Lower lobe of right lung (tissue), 2 donors: ENCODE measurements around the gene MDFIC. TPM values are rescaled to one million over a fixed set of nuclear protein-coding genes. Genes with fewer than 3 reads are reported as not detected.

Experiments
- ATAC-seq, 2 donors: fragments of 200-7000 bp; cut with Tn5 transposase; one replicate each; pipeline ENCODE4 v1.9.1; 2020 to 2022; ENCODE audit warnings: mild to moderate bottlenecking in 2 of 2, moderate library complexity in 2 of 2
- DNase-seq: peaks from one replicate; pipeline ENCODE4 v3.0.0-alpha.2; 2020
- H3K27ac ChIP-seq: fragments of 200-600 bp; one replicate; pipeline ENCODE4 v1.8.0; 2022
- H3K27me3 ChIP-seq: fragments of 200-600 bp; one replicate; pipeline ENCODE4 v1.8.0; 2022; ENCODE audit warnings: low read depth
- H3K36me3 ChIP-seq: fragments of 200-600 bp; one replicate; pipeline ENCODE4 v1.8.0; 2022; ENCODE audit warnings: mild to moderate bottlenecking
- H3K4me1 ChIP-seq: fragments of 200-600 bp; one replicate; pipeline ENCODE4 v1.8.0; 2022
- H3K4me3 ChIP-seq: fragments of 200-600 bp; one replicate; pipeline ENCODE4 v1.8.0; 2022; ENCODE audit warnings: mild to moderate bottlenecking
- H3K9me3 ChIP-seq: fragments of 200-600 bp; one replicate; pipeline ENCODE4 v1.8.0; 2022
- CTCF ChIP-seq: fragments of 200-600 bp; IDR thresholded peaks from one replicate; pipeline ENCODE4 v1.8.0; 2022; ENCODE audit warnings: antibody characterized with exemption, mild to moderate bottlenecking
- intact Hi-C: fragments of 100-400 bp; cut with DNase I; formaldehyde crosslinking; loops from one replicate; pipeline ENCODE4 v1.11.0; 2022
- total RNA-seq: library from RNA; stranded (reverse); fragmentation: NEBNext Ultra II Directional; extraction: Animal tissue kit (Norgen Biotek cat#: 25700); gene quantifications from one replicate; pipeline ENCODE4 v1.2.1, GENCODE V29; 2021
- donor health status: DM: no; HTN: yes; CAD: no; lungs with severe emphysema.

Gene MDFIC
- total RNA-seq, 1 donor from 2014 or later = 46.3 TPM

DNA sequence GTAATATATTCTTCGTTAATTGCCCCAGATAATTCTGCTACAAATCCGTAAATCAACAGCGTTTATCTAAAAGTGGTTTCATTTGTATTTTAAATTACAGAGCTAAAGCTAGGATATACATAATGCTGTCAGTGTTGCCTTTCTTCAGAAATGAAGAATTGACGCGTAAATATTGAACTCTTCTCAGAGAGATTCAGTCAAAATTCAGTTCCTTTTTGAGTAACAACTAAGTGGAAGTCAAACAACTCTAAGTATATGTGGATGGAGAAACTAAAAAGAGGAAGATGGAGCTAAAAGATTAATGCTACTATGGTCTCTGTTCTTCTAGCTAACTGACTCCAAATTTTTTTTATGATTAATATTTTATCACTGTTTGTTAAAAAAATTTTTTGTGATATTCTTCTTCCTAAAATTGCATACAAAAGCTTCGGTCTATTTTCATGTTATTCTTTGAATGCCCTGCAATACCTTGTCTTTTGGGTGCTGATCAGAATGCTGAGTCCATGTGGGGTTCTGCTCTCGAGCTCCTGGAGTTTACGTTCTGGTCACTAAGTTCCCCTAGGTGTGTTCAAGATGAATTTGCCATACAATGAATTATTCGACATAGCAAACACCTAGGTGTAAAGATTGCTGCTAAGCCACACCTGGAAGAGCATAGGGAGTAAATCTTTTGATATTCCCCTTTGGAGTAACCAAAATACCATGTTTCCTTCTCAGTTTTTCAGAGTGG, 20.7 kb downstream of the MDFIC start:
- H3K4me1 ChIP-seq = peaks cover 7% of the 10 kb centered on the region
- intact Hi-C loops = no loop called here

GRCh38 chr7:114943530-114943929, 21.6 kb downstream of the MDFIC start:
- Histone ChIP-seq H3K4me1 (peaks cover 4% of the 10 kb centered on the region), H3K27ac (no peak overlapping the region), H3K36me3 (no peaks in the 10 kb centered on the region), H3K27me3 (no peaks in the 10 kb centered on the region), H3K4me3 (no peak overlapping the region), H3K9me3 (no peaks in the 10 kb centered on the region)
- intact Hi-C loops = no loop called here
- no peak for DNase-seq
- ATAC-seq = no peak
- TF ChIP-seq CTCF = no peak

More for the DNA sequence above, 20.7 kb downstream of the MDFIC start:
- Histone ChIP-seq H3K4me3 (no peak overlapping the region), H3K27ac (no peak overlapping the region), H3K27me3 (no peaks in the 10 kb centered on the region), H3K36me3 (no peaks in the 10 kb centered on the region), H3K9me3 (no peaks in the 10 kb centered on the region)
- DNase-seq (no peak), ATAC-seq (no peak)
- TF ChIP-seq CTCF = no peak

DNA sequence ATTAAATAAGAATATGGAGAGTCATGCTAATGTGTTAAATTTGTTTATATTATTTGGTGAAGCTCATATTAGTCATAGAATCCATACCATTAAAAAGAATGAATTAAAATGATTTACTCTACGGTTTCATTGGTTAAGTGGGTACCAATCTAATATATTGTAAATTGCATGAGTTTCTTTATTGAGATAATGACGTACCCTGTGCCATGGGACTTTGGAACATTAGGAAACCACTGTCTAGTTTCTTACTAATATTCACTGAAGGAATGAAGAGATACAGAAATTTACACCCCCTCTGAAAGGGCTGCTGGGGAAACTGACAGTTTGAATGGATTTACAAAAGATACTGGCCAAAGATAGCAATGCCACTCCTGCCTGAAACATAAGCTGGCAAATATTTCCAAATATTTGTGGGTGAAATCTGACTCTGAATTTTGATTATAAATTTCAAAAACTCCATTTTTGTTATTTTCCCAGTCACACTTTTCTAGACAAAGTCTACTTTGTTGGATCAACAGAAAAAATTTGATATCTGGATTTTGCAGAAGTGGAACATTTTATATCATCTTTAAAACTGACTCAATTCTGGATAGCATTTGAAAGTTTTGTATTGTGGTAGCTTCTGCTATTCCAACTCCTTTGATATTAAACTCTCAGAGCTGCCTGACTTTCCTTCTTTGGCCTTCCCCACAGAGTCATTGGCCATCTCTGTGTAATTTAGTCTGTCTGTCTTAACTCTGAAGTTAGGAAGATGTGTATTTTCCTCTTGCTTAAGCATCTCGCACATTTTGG, 22.3 kb downstream of the MDFIC start:
- H3K9me3 ChIP-seq = no peaks in the 10 kb centered on the region
- peak overlapping the region; percentile 34 for H3K27ac ChIP-seq
- no peaks in the 10 kb centered on the region for H3K36me3 ChIP-seq
- TF ChIP-seq CTCF = no peak
- ATAC-seq = no peak
- H3K27me3 ChIP-seq = no peaks in the 10 kb centered on the region
- DNase-seq = no peak
- intact Hi-C loops = no loop called here
- H3K4me1 ChIP-seq = peaks cover 6% of the 10 kb centered on the region
- H3K4me3 ChIP-seq = peak overlapping the region; percentile 15

DNA sequence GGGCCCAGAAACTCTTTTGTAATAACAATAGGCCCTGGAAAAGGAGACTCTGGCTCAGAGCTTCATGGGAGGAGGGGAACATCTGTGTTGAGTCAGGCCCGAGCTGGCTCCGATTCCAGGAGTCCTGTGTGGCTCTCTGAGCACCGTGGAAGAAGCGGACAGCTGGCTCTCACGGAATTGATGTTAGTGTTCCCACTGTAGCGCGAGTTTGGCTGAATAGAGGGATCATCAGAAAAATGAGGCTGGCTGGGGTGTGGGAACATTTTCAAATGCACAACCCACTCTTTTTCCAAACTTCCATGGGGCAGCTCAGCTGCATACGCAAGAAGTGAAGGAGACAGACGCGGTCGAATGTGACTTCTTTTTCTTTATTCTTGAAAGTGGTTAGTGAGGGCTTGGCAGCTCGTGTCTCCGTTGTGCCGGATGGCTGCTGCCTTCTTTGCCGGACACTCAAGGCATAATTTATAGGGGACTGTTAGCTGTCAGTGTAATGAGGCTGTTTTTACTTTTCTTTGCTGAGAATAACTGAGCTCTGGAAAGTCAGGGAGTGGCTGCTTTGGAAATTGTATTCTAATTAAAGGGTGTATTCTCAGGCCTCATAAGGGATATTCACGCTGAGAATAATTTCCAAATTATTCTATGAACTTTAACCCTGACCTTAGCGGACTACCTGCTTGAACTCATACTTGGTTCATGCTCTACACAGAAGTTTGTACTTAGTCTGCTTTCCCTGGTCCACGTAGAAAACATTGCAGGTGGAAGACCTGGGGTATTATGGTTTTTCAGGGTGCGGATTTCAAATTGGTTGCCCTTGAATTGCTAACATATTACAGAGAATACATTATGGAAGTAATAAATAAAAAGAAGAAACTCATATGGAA, 23.1 kb downstream of the MDFIC start:
- H3K27me3 ChIP-seq = no peaks in the 10 kb centered on the region
- peak; percentile 49 for DNase-seq
- H3K36me3 ChIP-seq = no peaks in the 10 kb centered on the region
- intact Hi-C loops = no loop called here
- H3K9me3 ChIP-seq = no peaks in the 10 kb centered on the region
- ATAC-seq = peak; percentile 59 to 70
- H3K4me3 ChIP-seq = peak overlapping the region; percentile 15
- peaks cover 11% of the 10 kb centered on the region for H3K4me1 ChIP-seq
- peak overlapping the region; percentile 34 for H3K27ac ChIP-seq
- no peak for TF ChIP-seq CTCF

GRCh38 chr7:114949231-114949630, 27.3 kb downstream of the MDFIC start:
- no peaks in the 10 kb centered on the region for H3K9me3 ChIP-seq
- no peak for ATAC-seq
- DNase-seq = no peak
- intact Hi-C loops = no loop called here
- TF ChIP-seq CTCF = no peak
- no peak overlapping the region for H3K27ac ChIP-seq
- no peak overlapping the region for H3K4me3 ChIP-seq
- no peaks in the 10 kb centered on the region for H3K27me3 ChIP-seq
- H3K36me3 ChIP-seq = no peaks in the 10 kb centered on the region
- peaks cover 7% of the 10 kb centered on the region for H3K4me1 ChIP-seq
